Chondrocyte (in vitro differentiated cells): Measurements from ENCODE around the gene PARM1. TPM values are rescaled to one million over a fixed set of nuclear protein-coding genes. Genes with fewer than 3 reads are reported as not detected.
"Not testable (repeated sequence)": the region's sequence is repeated elsewhere in the genome, so short reads cannot be mapped to it uniquely, and the experiment has no call there.

Source experiments
- DNase-seq: peaks from one replicate; pipeline ENCODE4 v3.0.0; 2021; ENCODE audit warnings: mixed read lengths, low spot score
- H3K27ac Mint-ChIP-seq: one replicate; pipeline ENCODE4 v1.8.0; 2021; ENCODE audit warnings: mild to moderate bottlenecking, moderate library complexity, mixed read lengths; ENCODE audit not compliant: unreplicated experiment
- H3K27me3 Mint-ChIP-seq: 2 replicates; pipeline ENCODE4 v1.8.0; 2021; ENCODE audit warnings: low read depth, mixed read lengths
- H3K36me3 Mint-ChIP-seq: 2 replicates; pipeline ENCODE4 v1.8.0; 2021; ENCODE audit warnings: low read depth, mixed read lengths
- H3K4me1 Mint-ChIP-seq: 2 replicates; pipeline ENCODE4 v1.8.0; 2021; ENCODE audit warnings: low read depth, mild to moderate bottlenecking, mixed read lengths
- H3K4me3 Mint-ChIP-seq: one replicate; pipeline ENCODE4 v1.8.0; 2021; ENCODE audit warnings: mild to moderate bottlenecking, moderate library complexity, mixed read lengths; ENCODE audit not compliant: unreplicated experiment
- H3K9me3 Mint-ChIP-seq: 2 replicates; pipeline ENCODE4 v1.8.0; 2021; ENCODE audit warnings: low read depth, mixed read lengths
- CTCF ChIP-seq: fragments of 200-600 bp; sonication (generic); IDR thresholded peaks from 2 replicates; pipeline ENCODE4 v1.5.0; 2021; ENCODE audit warnings: antibody characterized with exemption, mild to moderate bottlenecking, moderate library complexity
- total RNA-seq: library from RNA; stranded (reverse); gene quantifications from 3 replicates; pipeline ENCODE4 v1.2.1, GENCODE V29; 2021

The PARM1 gene
- total RNA-seq, 1 donor from 2014 or later: 0.90 TPM

GRCh38 chr4:74975082-74975481 is 42.2 kb downstream of the PARM1 start:
- H3K27ac Mint-ChIP-seq: no peak overlapping the region
- peaks cover 32% of the 10 kb centered on the region for H3K9me3 Mint-ChIP-seq
- peaks cover 7% of the 10 kb centered on the region for H3K4me1 Mint-ChIP-seq
- no peaks in the 10 kb centered on the region for H3K27me3 Mint-ChIP-seq
- no peak for TF ChIP-seq CTCF
- no peak overlapping the region for H3K4me3 Mint-ChIP-seq
- peaks cover 11% of the 10 kb centered on the region for H3K36me3 Mint-ChIP-seq
- no peak for DNase-seq

GRCh38 chr4:74975848-74976824 is 43.2 kb downstream of the PARM1 start:
- no peaks in the 10 kb centered on the region for H3K27me3 Mint-ChIP-seq

GRCh38 chr4:74982546-74983252 is 49.8 kb downstream of the PARM1 start:
- H3K27me3 Mint-ChIP-seq: peaks cover 1% of the 10 kb centered on the region
- H3K4me1 Mint-ChIP-seq: no peaks in the 10 kb centered on the region
- TF ChIP-seq CTCF: no peak
- H3K36me3 Mint-ChIP-seq: peaks cover 10% of the 10 kb centered on the region
- no peak overlapping the region for H3K27ac Mint-ChIP-seq
- no peak for DNase-seq
- H3K4me3 Mint-ChIP-seq: no peak overlapping the region
- peaks cover 21% of the 10 kb centered on the region for H3K9me3 Mint-ChIP-seq

More at GRCh38 chr4:74975848-74976824, 43.2 kb downstream of the PARM1 start:
- no peak for DNase-seq
- peaks cover 7% of the 10 kb centered on the region for H3K4me1 Mint-ChIP-seq
- no peak overlapping the region for H3K4me3 Mint-ChIP-seq
- peaks cover 32% of the 10 kb centered on the region for H3K9me3 Mint-ChIP-seq
- TF ChIP-seq CTCF: no peak
- H3K27ac Mint-ChIP-seq: no peak overlapping the region
- peaks cover 11% of the 10 kb centered on the region for H3K36me3 Mint-ChIP-seq

- no peak for TF ChIP-seq CTCF
- H3K4me3 Mint-ChIP-seq: no peak overlapping the region
- peaks cover 1% of the 10 kb centered on the region for H3K27me3 Mint-ChIP-seq
- H3K27ac Mint-ChIP-seq: no peak overlapping the region
- H3K4me1 Mint-ChIP-seq: no peaks in the 10 kb centered on the region
- peaks cover 16% of the 10 kb centered on the region for H3K9me3 Mint-ChIP-seq
- peaks cover 8% of the 10 kb centered on the region for H3K36me3 Mint-ChIP-seq
- DNase-seq: no peak
These were observed 50.3 kb downstream of the PARM1 start for GRCh38 chr4:74983253-74983635.

- Mint-ChIP-seq H3K36me3 (no peaks in the 10 kb centered on the region), H3K27me3 (no peaks in the 10 kb centered on the region), H3K4me1 (no peaks in the 10 kb centered on the region), H3K9me3 (peaks cover 11% of the 10 kb centered on the region), H3K27ac (no peak overlapping the region), H3K4me3 (no peak overlapping the region)
- no peak for DNase-seq
- TF ChIP-seq CTCF: no peak
These were observed 57.5 kb downstream of the PARM1 start for GRCh38 chr4:74990276-74990875.

- not testable (repeated sequence) for H3K27me3 Mint-ChIP-seq, DNase-seq, H3K36me3 Mint-ChIP-seq, H3K4me3 Mint-ChIP-seq, H3K4me1 Mint-ChIP-seq, H3K27ac Mint-ChIP-seq
- peaks cover 11% of the 10 kb centered on the region for H3K9me3 Mint-ChIP-seq
These were observed 61.5 kb downstream of the PARM1 start for GRCh38 chr4:74994436-74994835.
